Ovary (tissue), 9 donors: ENCODE data around the gene MTERF1. TPM values are rescaled to one million over a fixed set of nuclear protein-coding genes. Genes with fewer than 3 reads are reported as not detected.

Experiments used
- DNase-seq, 5 donors: peaks; one replicate each; pipeline ENCODE4 v3.0.0-alpha.2; 2019 to 2020
- H3K27ac ChIP-seq, 2 donors: fragments of 200-600 bp; one replicate each; pipeline versions ENCODE4 v1.5.1 to v1.8.0; 2019 to 2022
- H3K27me3 ChIP-seq: fragments of 200-600 bp; one replicate; pipeline ENCODE4 v1.8.0; 2022
- H3K36me3 ChIP-seq: fragments of 200-600 bp; sonication (generic); one replicate; pipeline ENCODE4 v1.5.1; 2019
- H3K4me1 ChIP-seq: one replicate; pipeline ENCODE4 v1.8.1; 2013; ENCODE audit warnings: mild to moderate bottlenecking, moderate library complexity; ENCODE audit not compliant: insufficient read depth
- H3K4me3 ChIP-seq: fragments of 200-600 bp; sonication (generic); one replicate; pipeline ENCODE4 v1.5.1; 2017
- H3K9me3 ChIP-seq, 2 donors: fragments of 200-600 bp in 1 of 2; sonication (generic) in 1 of 2; one replicate each; pipeline versions ENCODE4 v1.5.1 to v1.8.1; 2013 to 2019; ENCODE audit warnings: mild to moderate bottlenecking in 1 of 2, moderate library complexity in 1 of 2
- CTCF ChIP-seq, 3 donors: fragments of 450-650 bp in 2 of 3; fragments of 200-600 bp in 1 of 3; IDR thresholded peaks; one replicate each; pipeline versions ENCODE4 v1.5.1 to v1.8.0; 2016 to 2022; ENCODE audit warnings: antibody characterized with exemption in 3 of 3, mild to moderate bottlenecking in 1 of 3
- EP300 ChIP-seq: sonication (generic); formaldehyde crosslinking; IDR thresholded peaks from one replicate; pipeline ENCODE4 v1.6.1; 2017; ENCODE audit warnings: antibody characterized with exemption
- POLR2A ChIP-seq: fragments of 450-650 bp; IDR thresholded peaks from one replicate; pipeline ENCODE4 v1.6.1; 2017; ENCODE audit warnings: antibody characterized with exemption, mild to moderate bottlenecking, moderate library complexity
- WGBS, 3 donors: extraction: QIAGEN DNeasy Blood & Tissue Kit in 1 of 3; methylation state at CpG; one replicate each; pipeline versions ENCODE4 v1.1.5 to v1.1.7; 2013 to 2017; 5-methylcytosine and 5-hydroxymethylcytosine counted together
- intact Hi-C, 4 donors: fragments of 100-400 bp; cut with DNase I; formaldehyde crosslinking; loops; one replicate each; pipeline versions ENCODE4 v1.11.0 to v1.15.1; 2022 to 2023
- polyA plus RNA-seq, 2 donors: library from polyadenylated mRNA; stranded (reverse); fragments of 200-250 nt in 1 of 2; fragments of 350-450 nt in 1 of 2; fragmentation: Illumina TruSeq in 1 of 2; extraction: RNeasy Lipid Tissue Mini Kit (QIAGEN cat#74804) in 1 of 2; gene quantifications; one replicate each; pipeline ENCODE4 v1.2.3, GENCODE V29; 2013 to 2014
- total RNA-seq, 7 donors: library from RNA; depleted of rRNA in 2 of 7; stranded (reverse); fragments of >200 nt in 2 of 7; fragmentation: NEBNext Ultra II Directional in 3 of 7; extraction: Animal tissue kit (Norgen Biotek cat#: 25700) in 3 of 7; gene quantifications; one replicate each; pipeline versions ENCODE4 v1.1.0 to v1.2.4, GENCODE V29; 2016 to 2023
- donor health status: DM: no; HTN: no; CAD: no; lungs with moderate emphysema.
- donor health status: DM: no; HTN: no; CAD: no.
- donor health status: Bipolar disorder and iron deficiency.
- donor health status: DM: yes; HTN: yes; CAD: no.
- donor health status: DM: no; HTN: no; CAD: no.
- donor health status: DM: yes; HTN: yes; CAD: no.

The MTERF1 gene
- total and polyA plus RNA-seq, 9 donors = 2.8 to 17.8 (median 9.9) TPM

GRCh38 chr7:91847876-91848588, 32.5 kb downstream of the MTERF1 start:
- Histone ChIP-seq H3K4me1 (no peaks in the 10 kb centered on the region), H3K36me3 (no peaks in the 10 kb centered on the region), H3K9me3 (no peaks in the 10 kb centered on the region), H3K27ac (no peak overlapping the region), H3K4me3 (no peak overlapping the region), H3K27me3 (no peaks in the 10 kb centered on the region)
- WGBS, 3 donors = 90 to 95% (median 93%) methylated on average over 4 of the region's 4 CpGs
- intact Hi-C loops = no loop called here
- TF ChIP-seq EP300 = no peak
- no peak for TF ChIP-seq POLR2A
- no peak for TF ChIP-seq CTCF (IDR thresholded peaks at IDR 0.05)
- DNase-seq = no peak

DNA sequence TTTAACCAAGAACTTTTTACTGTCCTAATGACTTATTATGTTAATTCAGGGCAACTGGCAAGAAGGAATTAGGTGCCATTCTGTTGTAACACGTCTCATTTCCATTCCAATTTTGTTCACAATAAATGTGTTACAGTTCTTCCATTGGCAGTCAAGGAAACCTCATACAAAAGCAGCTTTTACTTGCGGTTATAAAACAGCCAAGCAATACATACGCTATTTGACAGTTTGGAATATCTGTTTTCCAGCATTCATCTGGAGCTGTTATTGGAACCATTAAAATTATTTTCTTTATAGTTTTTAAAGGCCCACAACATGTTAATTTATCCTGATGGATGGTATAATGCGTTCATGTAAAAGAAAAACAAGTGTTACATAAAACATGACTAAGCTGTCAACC, 33.3 kb downstream of the MTERF1 start:
- intact Hi-C loops = no loop called here
- H3K27me3 ChIP-seq = no peaks in the 10 kb centered on the region
- DNase-seq = no peak
- no peaks in the 10 kb centered on the region for H3K4me1 ChIP-seq
- H3K4me3 ChIP-seq = no peak overlapping the region
- H3K36me3 ChIP-seq = no peaks in the 10 kb centered on the region
- 87 to 89% (median 88%) methylated on average over 4 of the region's 4 CpGs for WGBS, 3 donors
- no peak overlapping the region for H3K27ac ChIP-seq
- no peaks in the 10 kb centered on the region for H3K9me3 ChIP-seq
- TF ChIP-seq POLR2A (no peak), EP300 (no peak), CTCF (IDR thresholded peaks at IDR 0.05) (no peak)

GRCh38 chr7:91846436-91846835, 34.1 kb downstream of the MTERF1 start:
- DNase-seq = no peak
- intact Hi-C loops = no loop called here
- Histone ChIP-seq H3K4me1 (no peaks in the 10 kb centered on the region), H3K27me3 (no peaks in the 10 kb centered on the region), H3K27ac (no peak overlapping the region), H3K4me3 (no peak overlapping the region), H3K9me3 (no peaks in the 10 kb centered on the region), H3K36me3 (no peaks in the 10 kb centered on the region)
- TF ChIP-seq EP300 (no peak), POLR2A (no peak), CTCF (IDR thresholded peaks at IDR 0.05) (no peak)

DNA sequence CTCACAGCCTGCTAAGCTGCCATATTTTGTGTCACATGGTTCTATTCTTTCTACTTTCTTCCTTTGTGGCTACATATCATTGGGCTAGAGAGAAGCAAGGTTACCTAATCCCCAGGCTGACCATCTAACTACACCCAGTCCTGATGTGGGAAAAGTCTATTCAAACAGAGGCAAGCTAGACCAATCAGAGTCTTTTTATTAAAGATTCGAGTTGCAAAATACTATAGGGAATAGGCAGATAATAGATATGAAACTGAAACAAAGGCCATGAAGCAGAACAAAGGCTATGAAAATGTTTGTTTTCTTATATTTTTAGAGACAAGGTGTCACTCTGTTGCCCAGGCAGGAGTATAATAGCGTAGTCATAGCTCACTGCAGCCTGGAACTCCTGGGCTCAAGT, 36.7 kb downstream of the MTERF1 start:
- TF ChIP-seq CTCF (IDR thresholded peaks at IDR 0.05) = no peak
- no peak for TF ChIP-seq POLR2A
- no peak for TF ChIP-seq EP300
- DNase-seq = no peak
- Histone ChIP-seq H3K9me3 (no peaks in the 10 kb centered on the region), H3K4me3 (no peak overlapping the region), H3K36me3 (no peaks in the 10 kb centered on the region), H3K4me1 (no peaks in the 10 kb centered on the region), H3K27ac (no peak overlapping the region), H3K27me3 (no peaks in the 10 kb centered on the region)
- WGBS, 3 donors = 93 to 94% (median 93%) methylated on average over 2 of the region's 2 CpGs
- intact Hi-C loops = no loop called here
